Cardiac septum (tissue), 1 donor: ENCODE results near the gene LRRN2. TPM values are rescaled to one million over a fixed set of nuclear protein-coding genes. Genes with fewer than 3 reads are reported as not detected.

Source experiments
- DNase-seq: peaks from one replicate; pipeline ENCODE4 v3.0.0-alpha.2; 2020; ENCODE audit warnings: low spot score
- intact Hi-C: fragments of 100-400 bp; cut with DNase I; formaldehyde crosslinking; loops from one replicate; pipeline ENCODE4 v1.14.0; 2022
- total RNA-seq: library from RNA; stranded (reverse); fragmentation: NEBNext Ultra II Directional; extraction: Animal tissue kit (Norgen Biotek cat#: 25700); gene quantifications from one replicate; pipeline ENCODE4 v1.2.1, GENCODE V29; 2021
- donor health status: DM: no; HTN: no; CAD: no.

LRRN2 gene
- total RNA-seq, 1 donor from 2014 or later, result 1.6 TPM

GRCh38 chr1:204713541-204713940, 28.0 kb upstream of the LRRN2 start:
- intact Hi-C loops, result no loop called here
- no peak for DNase-seq

GRCh38 chr1:204712708-204713430, 27.3 kb upstream of the LRRN2 start:
- no peak for DNase-seq
- intact Hi-C loops, result no loop called here

GRCh38 chr1:204711947-204712701, 26.6 kb upstream of the LRRN2 start:
- intact Hi-C loops, result no loop called here
- peak; percentile 80 for DNase-seq

GRCh38 chr1:204711103-204711946, 25.8 kb upstream of the LRRN2 start:
- no peak for DNase-seq
- intact Hi-C loops, result no loop called here

- DNase-seq, result no peak
These were observed 24.7 kb upstream of the LRRN2 start for GRCh38 chr1:204709960-204710912.

GRCh38 chr1:204709021-204709420, 23.5 kb upstream of the LRRN2 start:
- intact Hi-C loops, result no loop called here

More at GRCh38 chr1:204709960-204710912, 24.7 kb upstream of the LRRN2 start:
- intact Hi-C loops, result no loop called here

GRCh38 chr1:204706838-204707509, 21.4 kb upstream of the LRRN2 start:
- peak; percentile 12 for DNase-seq
- intact Hi-C loops, result no loop called here

More at GRCh38 chr1:204709021-204709420, 23.5 kb upstream of the LRRN2 start:
- DNase-seq, result no peak

- DNase-seq, result no peak
- intact Hi-C loops, result no loop called here
These were observed 20.6 kb upstream of the LRRN2 start for GRCh38 chr1:204705888-204706837.

- no peak for DNase-seq
- intact Hi-C loops, result no loop called here
These were observed 19.9 kb upstream of the LRRN2 start for GRCh38 chr1:204705493-204705811.

GRCh38 chr1:204704794-204705492, 19.4 kb upstream of the LRRN2 start:
- DNase-seq, result no peak

GRCh38 chr1:204703826-204704612, 18.5 kb upstream of the LRRN2 start:
- no peak for DNase-seq

More at GRCh38 chr1:204704794-204705492, 19.4 kb upstream of the LRRN2 start:
- intact Hi-C loops, result no loop called here

GRCh38 chr1:204703268-204703664, 17.7 kb upstream of the LRRN2 start:
- intact Hi-C loops, result no loop called here
- DNase-seq, result peak; percentile 24

More at GRCh38 chr1:204703826-204704612, 18.5 kb upstream of the LRRN2 start:
- intact Hi-C loops, result no loop called here

- intact Hi-C loops, result no loop called here
- peak; percentile 69 for DNase-seq
These were observed 17.2 kb upstream of the LRRN2 start for GRCh38 chr1:204702552-204703267.

- intact Hi-C loops, result no loop called here
- DNase-seq, result no peak
These were observed 15.7 kb upstream of the LRRN2 start for GRCh38 chr1:204701229-204701628.

- intact Hi-C loops, result no loop called here
- DNase-seq, result no peak
These were observed 12.4 kb upstream of the LRRN2 start for GRCh38 chr1:204697893-204698292.
